KOPT-K1 (cell line): ENCODE measurements around the gene C1orf198.

ENCODE experiments used
- H3K27ac ChIP-seq: fragments of 200-600 bp; sonication (generic); 2 replicates; pipeline ENCODE4 v1.5.1; 2016; ENCODE audit warnings: antibody characterized with exemption, mild to moderate bottlenecking, low read depth, low read length; ENCODE audit not compliant: poor library complexity, severe bottlenecking
- H3K36me3 ChIP-seq: fragments of 200-600 bp; sonication (generic); 2 replicates; pipeline ENCODE4 v1.5.1; 2017; ENCODE audit warnings: antibody characterized with exemption, mild to moderate bottlenecking, low read length, moderate library complexity; ENCODE audit not compliant: insufficient read depth
- H3K9me3 ChIP-seq: fragments of 200-600 bp; sonication (generic); 2 replicates; pipeline ENCODE4 v1.5.1; 2017; ENCODE audit warnings: antibody characterized with exemption, low read length, mild to moderate bottlenecking; ENCODE audit not compliant: insufficient read depth, poor library complexity, severe bottlenecking

C1orf198 gene

GRCh38 chr1:230899841-230900251 is 31.5 kb upstream of the C1orf198 start:
- Histone ChIP-seq H3K9me3 (no peaks in the 10 kb centered on the region), H3K36me3 (peaks cover 4% of the 10 kb centered on the region; the same call in 1 of the 2 replicates), H3K27ac (no peak overlapping the region)

DNA sequence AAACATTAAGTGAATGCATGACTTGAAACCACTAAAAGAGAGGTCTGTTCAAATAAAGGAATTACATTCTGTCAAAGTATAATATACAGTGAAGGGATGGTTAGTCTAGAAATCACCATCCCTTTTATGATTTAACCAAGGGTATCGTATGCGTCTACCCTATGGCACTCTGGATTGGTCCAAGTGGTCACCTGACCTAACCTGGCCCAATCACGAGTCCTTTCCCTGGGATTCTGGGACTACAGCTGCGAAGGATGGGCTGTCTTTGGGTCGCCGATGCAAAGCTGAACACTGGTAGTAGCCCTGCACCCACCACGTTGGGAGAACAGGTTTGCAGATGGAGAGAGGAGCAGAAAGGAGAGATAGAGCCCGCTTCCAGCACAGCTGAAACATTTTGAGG is 30.4 kb upstream of the C1orf198 start:
- no peaks in the 10 kb centered on the region for H3K9me3 ChIP-seq
- no peak overlapping the region for H3K27ac ChIP-seq
- H3K36me3 ChIP-seq, result no peaks in the 10 kb centered on the region

GRCh38 chr1:230898144-230898543 is 29.8 kb upstream of the C1orf198 start:
- Histone ChIP-seq H3K27ac (no peak overlapping the region), H3K36me3 (no peaks in the 10 kb centered on the region), H3K9me3 (no peaks in the 10 kb centered on the region)

DNA sequence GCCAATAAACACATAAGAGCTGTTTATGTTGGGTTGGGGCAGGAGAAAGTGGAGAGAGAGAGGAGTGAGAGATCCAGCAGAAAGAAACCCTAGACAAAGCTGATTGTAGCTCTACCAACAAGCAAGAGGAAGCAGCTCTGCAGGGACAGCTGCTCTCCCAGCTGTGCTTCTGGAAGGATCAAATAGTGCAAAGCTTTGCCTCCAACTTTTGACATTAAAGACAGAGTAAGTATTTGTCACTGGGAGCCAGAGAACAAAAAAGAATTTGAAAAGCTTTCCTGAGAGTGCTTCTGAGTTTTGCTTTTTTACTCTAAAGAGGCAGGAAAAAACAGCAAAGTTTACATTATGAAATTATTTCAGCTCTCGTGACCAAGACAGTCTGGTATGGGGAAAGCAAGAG is 28.5 kb upstream of the C1orf198 start:
- Histone ChIP-seq H3K36me3 (no peaks in the 10 kb centered on the region), H3K9me3 (no peaks in the 10 kb centered on the region), H3K27ac (no peak overlapping the region)

DNA sequence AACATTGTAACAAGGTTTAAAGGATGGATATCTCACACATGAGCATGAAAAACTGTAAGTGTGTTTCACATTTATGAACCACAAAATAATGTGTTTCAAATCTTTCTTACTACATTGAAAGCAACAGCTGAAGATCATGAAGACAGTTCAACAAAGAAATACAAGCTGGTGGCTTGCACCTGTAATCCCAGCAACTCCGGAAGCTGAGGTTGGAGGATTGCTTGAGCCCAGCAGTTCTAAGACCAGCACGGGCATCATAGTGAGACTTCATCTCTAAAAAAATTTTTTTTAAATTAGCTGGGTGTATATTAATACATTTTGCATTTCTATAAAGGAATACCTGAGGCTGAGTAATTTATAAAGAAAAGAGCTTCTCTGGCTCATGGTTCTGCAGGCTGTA is 27.1 kb upstream of the C1orf198 start:
- no peaks in the 10 kb centered on the region for H3K9me3 ChIP-seq
- H3K27ac ChIP-seq, result no peak overlapping the region
- H3K36me3 ChIP-seq, result no peaks in the 10 kb centered on the region

GRCh38 chr1:230894664-230895063 is 26.3 kb upstream of the C1orf198 start:
- no peaks in the 10 kb centered on the region for H3K9me3 ChIP-seq
- no peaks in the 10 kb centered on the region for H3K36me3 ChIP-seq
- H3K27ac ChIP-seq, result no peak overlapping the region

GRCh38 chr1:230894032-230894431 is 25.7 kb upstream of the C1orf198 start:
- Histone ChIP-seq H3K9me3 (no peaks in the 10 kb centered on the region), H3K27ac (no peak overlapping the region)

GRCh38 chr1:230892018-230892491 is 23.7 kb upstream of the C1orf198 start:
- H3K36me3 ChIP-seq, result no peaks in the 10 kb centered on the region
- H3K27ac ChIP-seq, result no peak overlapping the region
- H3K9me3 ChIP-seq, result no peaks in the 10 kb centered on the region

More at GRCh38 chr1:230894032-230894431, 25.7 kb upstream of the C1orf198 start:
- H3K36me3 ChIP-seq, result no peaks in the 10 kb centered on the region

- Histone ChIP-seq H3K36me3 (no peaks in the 10 kb centered on the region), H3K27ac (no peak overlapping the region)
Measured at GRCh38 chr1:230891413-230891812, 23.1 kb upstream of the C1orf198 start.

DNA sequence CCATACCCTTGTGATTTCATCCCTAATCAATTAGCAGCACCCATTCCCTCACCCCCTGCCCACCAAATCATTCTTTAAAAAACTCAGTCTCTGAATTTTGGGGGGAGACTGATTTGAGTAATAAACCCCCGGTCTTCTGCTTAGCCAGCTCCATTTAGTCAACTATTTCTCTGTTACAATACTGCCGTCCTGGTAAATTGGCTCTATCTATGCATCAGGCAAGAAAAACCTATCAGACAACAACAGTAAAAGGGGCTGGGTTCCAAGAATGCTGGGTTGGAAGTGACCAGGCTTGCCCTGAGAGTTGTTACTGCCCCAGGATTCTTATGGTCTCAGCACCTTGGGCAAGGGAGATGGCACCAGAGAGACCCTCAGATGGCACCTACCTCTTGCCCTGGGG is 16.3 kb upstream of the C1orf198 start:
- peaks cover 18% of the 10 kb centered on the region for H3K9me3 ChIP-seq
- no peaks in the 10 kb centered on the region for H3K36me3 ChIP-seq
- no peak overlapping the region for H3K27ac ChIP-seq

More at GRCh38 chr1:230891413-230891812, 23.1 kb upstream of the C1orf198 start:
- no peaks in the 10 kb centered on the region for H3K9me3 ChIP-seq

DNA sequence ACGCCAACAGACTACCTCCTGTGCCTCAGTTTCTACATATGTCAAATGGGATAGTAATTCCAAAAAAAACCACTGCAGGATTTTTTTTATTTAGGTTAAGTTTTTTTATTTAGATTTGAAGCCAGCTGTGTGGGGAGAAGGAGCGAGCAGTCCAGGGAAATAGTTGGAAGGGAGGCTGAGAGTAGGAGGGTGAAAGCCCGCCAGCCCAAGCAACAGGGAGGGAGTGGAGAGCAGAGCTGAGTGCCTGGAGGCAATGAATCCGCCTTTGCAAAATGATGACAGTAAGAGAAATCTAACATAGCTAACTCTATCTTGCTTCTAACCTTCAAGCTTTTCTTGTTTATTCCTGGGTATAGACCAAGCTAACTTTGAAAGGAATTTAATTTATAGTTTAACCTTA is 15.6 kb upstream of the C1orf198 start:
- peaks cover 18% of the 10 kb centered on the region for H3K9me3 ChIP-seq
- H3K36me3 ChIP-seq, result no peaks in the 10 kb centered on the region
- no peak overlapping the region for H3K27ac ChIP-seq

- no peaks in the 10 kb centered on the region for H3K36me3 ChIP-seq
- no peak overlapping the region for H3K27ac ChIP-seq
- peaks cover 6% of the 10 kb centered on the region for H3K9me3 ChIP-seq
Measured at GRCh38 chr1:230879778-230880177, 11.5 kb upstream of the C1orf198 start.

- Histone ChIP-seq H3K36me3 (no peaks in the 10 kb centered on the region), H3K27ac (no peak overlapping the region)
Measured at GRCh38 chr1:230878591-230878990, 10.3 kb upstream of the C1orf198 start.

GRCh38 chr1:230877924-230878590 is 9.7 kb upstream of the C1orf198 start:
- Histone ChIP-seq H3K36me3 (no peaks in the 10 kb centered on the region), H3K27ac (no peak overlapping the region), H3K9me3 (no peaks in the 10 kb centered on the region)

More at GRCh38 chr1:230878591-230878990, 10.3 kb upstream of the C1orf198 start:
- no peaks in the 10 kb centered on the region for H3K9me3 ChIP-seq

- Histone ChIP-seq H3K27ac (no peak overlapping the region), H3K36me3 (no peaks in the 10 kb centered on the region), H3K9me3 (no peaks in the 10 kb centered on the region)
Measured at GRCh38 chr1:230877146-230877923, 9.0 kb upstream of the C1orf198 start.
